GM19239 (cell line): ENCODE data around the gene HSPA12B.

Source experiments
- DNase-seq: peaks from one replicate; pipeline ENCODE4 v3.0.0; 2011; ENCODE audit warnings: low spot score; ENCODE audit not compliant: insufficient read length
- FAIRE-seq: peaks from 2 replicates; lab custom pipeline; 2011; peaks lifted over from hg19 to GRCh38; lab: Jason Lieb, UNC

Gene HSPA12B

DNA sequence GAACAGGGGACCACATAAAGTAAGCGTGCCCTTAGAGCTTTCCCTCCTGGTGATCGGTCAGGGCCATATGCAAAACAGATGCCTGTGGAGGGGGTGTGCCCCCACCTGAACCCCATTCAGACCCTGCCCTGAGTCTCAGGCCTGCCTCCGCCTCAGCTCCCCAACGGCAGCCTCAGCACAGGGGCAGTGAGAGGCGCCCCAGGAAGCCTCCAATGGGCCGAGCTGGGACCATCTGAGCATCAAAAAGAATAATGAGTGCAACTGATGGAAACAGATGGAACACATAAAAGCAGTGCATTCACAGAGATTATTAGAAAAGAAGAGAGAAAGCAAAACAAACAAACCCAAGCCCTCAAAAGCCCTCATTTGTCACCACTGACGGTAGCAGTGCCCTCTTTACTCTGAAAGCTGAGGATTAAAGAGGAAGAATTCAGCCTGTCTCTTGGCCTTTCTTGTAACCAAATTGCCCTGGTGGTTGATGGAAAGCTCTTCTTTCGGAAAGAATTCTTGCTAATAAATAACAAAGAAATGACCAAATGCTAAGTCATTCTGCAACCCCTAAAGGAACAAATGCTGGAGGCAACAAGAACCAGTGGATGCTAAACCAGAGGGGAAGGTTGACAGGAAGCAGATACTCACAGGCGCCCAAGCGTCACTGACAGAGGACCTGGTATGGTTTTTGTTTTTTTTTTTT, 28.3 kb downstream of the HSPA12B start:
- no peak for DNase-seq
- FAIRE-seq = peak; percentile 86

- DNase-seq (no peak), FAIRE-seq (no peak)
These were observed 31.5 kb downstream of the HSPA12B start for GRCh38 chr20:3763671-3764601.

- FAIRE-seq (no peak), DNase-seq (no peak)
These were observed 32.2 kb downstream of the HSPA12B start for GRCh38 chr20:3764659-3765058.

DNA sequence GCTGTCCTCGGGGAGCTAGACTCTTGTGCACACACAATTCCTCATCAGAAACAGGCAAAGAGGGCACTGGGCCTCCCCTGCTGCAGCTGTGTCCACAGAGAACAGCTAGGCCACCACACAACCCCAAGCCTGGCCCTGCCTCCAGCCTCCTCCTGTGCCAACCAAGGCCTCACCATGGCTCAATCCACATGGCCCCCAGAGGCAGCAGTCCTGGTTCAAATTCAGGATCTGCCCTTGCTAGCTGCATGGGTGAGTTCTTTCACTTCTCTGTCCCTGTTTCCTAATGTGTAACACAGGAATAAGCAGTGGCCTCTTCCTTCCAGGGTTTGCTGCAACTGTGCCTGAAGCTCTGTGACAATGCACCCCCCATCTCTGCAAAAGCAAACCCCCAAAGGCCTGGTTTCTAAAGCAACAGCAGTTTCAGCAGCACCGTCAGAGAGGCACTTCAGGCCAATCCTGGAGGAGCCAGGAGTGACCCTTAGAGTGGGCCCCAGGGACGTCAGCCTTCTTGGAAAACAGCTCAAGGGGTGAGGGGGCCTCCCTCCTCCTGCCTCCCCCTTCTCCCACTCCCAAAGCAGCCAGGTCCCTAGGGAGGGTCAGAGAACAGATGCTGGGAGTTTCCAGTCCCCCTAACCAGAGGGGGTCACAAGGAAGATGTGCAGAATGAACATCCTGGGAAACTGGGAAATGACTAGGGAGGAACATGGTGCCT, 32.8 kb downstream of the HSPA12B start:
- FAIRE-seq (no peak), DNase-seq (no peak)

GRCh38 chr20:3766422-3767109, 34.1 kb downstream of the HSPA12B start:
- DNase-seq = no peak
- FAIRE-seq = no peak

DNA sequence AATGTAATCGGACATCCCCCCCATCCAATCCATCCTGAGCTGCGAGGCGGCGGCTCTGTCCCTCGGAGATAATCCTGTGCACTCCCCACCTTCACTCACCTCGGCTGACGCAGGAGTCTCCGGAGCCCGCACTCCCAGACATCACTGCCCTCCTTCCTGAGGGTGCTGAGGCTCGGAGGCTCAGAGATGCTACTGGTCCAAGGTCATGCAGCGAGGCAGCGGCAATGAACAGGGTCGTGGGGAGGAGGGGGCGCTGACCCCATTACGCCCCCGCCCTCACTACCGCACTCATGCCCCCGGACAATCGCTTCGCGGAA, 34.6 kb downstream of the HSPA12B start:
- FAIRE-seq = no peak
- DNase-seq = no peak

DNA sequence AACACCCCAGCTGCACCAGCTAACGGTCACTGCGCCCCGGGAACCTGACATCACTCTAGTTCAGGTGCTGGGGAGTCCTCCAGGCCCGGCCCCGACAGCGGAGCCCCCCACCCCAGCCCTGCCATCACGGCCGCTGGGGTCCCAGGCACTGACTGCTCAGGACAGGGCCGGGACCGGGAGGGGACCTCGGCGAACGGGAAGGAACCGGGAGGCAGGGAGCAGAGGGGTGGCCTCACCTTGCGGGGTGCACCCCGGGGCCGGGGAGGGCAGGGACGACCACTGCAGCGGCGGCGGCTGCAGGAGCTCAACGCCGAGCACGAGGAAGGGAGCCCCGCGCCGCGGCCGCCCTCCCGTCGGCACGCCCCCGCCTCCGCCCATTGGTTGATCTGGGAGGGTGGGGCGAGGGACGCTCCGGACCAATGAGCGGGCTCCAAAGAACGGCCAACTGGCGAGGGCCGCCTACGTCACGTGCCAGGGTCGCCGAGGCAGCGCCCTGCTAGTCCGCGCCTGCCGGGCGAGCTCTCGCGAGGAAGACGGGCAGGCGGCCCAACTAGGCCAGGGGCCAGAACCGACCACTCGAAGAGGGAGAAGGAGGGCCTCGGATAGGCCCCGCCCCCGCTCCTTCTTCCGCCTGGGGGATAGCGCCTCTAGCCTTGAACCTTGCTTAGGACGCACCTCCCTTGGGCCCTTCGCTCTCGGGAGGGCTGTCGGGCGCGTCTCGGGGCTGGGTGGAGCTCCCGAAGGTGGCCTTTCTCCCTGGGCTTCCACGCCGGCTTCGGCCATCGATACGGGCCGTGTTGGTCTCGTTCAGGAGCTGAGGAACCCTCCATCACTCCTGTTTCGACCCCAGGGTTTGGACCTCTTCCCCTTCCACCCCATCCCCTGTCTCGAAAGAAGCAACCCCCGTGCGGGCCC, 35.2 kb downstream of the HSPA12B start, which contains the start of gene ADISSP:
ADISSP (minus strand) TSS at position 327 of the 915 bp plus-strand sequence. CDS start 7,653 bp downstream, outside the sequence.
- DNase-seq (peak; percentile 98), FAIRE-seq (peak; percentile 98)

DNA sequence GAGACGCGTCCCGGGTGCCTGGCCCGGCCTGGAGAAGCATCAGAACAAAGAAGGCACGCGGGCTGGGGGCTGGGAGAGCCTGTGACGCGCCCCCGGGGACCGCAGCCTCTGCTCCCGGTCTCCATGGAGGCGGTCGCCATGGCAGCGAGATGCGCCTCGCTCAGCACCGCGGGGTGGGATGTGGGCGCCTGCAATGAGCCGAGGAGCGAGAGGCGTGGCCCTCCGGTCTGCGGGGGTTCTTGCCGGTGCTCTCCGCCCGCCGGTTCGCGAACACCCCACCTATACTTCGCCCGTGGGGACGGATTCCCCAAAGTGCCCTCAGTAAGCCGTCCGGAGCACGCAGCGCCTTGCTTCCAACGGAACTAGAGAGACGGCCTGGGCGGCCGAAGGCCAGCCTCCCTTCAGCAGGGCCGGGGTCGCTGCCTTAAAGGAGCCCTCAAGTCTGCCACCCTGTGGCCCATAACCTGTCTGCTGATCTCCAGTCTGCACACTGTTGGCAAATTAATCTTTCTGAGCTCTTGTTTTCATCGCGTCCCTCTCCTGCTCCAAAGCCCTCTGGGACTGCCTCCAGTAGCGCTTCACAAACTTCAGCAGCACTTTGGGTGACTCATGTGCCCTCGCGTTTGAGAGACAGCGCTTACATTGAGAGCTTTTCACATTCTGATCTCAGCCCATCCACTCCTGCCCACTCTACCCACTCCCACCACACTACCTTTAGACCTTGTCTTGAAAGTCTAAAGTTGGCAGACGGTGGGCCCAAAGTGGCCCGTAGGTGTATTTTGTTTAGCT, 36.1 kb downstream of the HSPA12B start:
- FAIRE-seq = peak; percentile 89
- DNase-seq = no peak

DNA sequence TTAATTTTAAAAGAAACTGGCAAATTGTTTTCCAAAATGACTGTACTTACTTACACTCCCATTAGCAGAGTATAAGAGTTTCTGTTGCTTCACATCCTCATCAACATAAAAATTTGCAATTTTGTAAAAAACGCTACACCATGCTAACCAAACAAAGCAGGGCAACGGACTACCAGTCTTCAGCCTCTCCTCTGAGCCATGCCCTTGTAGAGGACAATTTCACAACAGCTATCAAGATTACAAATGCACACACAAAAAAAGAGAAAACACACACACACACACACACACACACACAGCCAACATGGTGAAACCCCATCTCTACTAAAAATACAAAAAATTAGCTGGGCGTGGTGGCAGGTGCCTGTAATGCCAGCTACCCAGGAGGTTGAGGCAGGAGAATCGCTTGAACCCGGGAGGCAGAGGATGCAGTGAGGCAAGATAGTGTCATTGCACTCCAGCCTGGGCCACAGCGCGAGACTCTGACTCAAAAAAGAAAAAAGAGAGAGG, 39.1 kb downstream of the HSPA12B start:
- DNase-seq (no peak), FAIRE-seq (no peak)

DNA sequence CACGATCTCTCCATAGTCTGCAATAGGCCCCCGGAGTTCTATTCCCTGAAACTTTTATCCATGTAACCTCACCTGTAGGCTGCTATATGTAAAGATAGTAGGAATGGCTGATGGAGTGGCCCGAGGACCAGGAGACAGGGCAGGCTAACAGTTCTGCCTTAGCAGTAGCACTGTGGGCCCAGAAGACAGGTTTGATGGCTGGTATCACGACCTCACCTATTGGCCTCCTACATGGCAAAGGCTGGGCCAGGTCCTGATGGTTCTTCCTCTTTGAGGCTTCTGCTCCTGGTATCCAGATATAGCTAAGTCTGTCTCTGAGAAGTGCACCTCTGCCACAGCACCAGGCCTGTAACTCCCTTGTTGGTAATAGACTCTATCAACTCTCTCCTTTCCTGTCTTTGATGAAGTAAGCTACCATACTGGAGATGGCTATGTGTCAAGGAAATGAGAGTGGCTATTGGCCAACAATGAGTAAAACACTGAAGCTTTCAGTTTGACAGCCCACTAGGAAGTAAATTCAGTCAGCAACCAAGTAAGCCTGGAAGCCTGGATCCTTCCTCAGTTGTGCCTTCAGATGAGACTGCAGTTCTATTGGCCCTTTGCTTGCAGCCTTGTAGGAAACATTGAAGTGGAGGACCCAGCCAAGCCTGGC, 43.1 kb downstream of the HSPA12B start:
- FAIRE-seq = no peak
- no peak for DNase-seq

GRCh38 chr20:3777381-3777715, 44.9 kb downstream of the HSPA12B start:
- no peak for DNase-seq
- peak; percentile 45 for FAIRE-seq

- FAIRE-seq (no peak), DNase-seq (no peak)
These were observed 45.5 kb downstream of the HSPA12B start for GRCh38 chr20:3777716-3778629.

- FAIRE-seq (no peak), DNase-seq (no peak)
These were observed 46.5 kb downstream of the HSPA12B start for GRCh38 chr20:3778976-3779375.

DNA sequence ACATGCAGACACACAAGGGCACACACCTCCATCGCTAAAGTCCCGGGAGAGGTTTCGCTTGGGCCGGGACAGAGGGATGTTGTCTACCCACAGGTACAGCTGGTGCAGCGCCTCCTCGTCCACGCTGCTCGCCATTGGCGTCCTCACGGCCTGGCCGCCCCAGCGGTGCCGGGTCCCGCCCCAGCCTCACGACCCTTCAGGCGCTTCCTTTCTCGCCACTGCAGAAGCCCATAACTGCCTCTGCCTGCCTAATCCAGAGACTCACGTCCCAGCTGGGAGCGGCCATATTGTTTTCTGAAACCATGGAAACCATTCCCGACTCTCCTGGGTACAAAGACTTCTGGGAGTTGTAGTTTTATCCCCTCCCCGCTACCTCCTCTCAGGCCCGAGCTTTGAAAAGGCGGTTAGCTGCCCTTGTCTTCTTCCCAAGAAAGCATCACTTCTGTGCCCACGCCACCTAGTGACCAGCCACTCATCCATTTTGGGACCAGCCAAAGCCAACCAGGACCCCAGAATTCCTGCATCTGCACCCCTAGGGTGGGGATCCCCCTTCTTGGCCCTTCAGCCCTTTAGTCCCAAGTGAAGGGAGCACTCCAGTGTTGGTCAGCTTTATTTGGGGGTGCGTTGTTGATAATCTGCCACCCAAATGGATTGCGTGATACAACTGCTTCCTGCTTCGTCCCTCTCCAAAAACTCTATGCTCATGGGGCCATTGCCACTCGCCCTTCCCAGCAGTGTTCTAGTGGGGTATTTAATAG, 48.8 kb downstream of the HSPA12B start, which contains the start of gene SPEF1:
SPEF1 (minus strand) TSS at position 296 of the 758 bp plus-strand sequence; CDS start at position 135, 161 bp downstream.
- peak; percentile 92 for FAIRE-seq
- peak; percentile 94 for DNase-seq

DNA sequence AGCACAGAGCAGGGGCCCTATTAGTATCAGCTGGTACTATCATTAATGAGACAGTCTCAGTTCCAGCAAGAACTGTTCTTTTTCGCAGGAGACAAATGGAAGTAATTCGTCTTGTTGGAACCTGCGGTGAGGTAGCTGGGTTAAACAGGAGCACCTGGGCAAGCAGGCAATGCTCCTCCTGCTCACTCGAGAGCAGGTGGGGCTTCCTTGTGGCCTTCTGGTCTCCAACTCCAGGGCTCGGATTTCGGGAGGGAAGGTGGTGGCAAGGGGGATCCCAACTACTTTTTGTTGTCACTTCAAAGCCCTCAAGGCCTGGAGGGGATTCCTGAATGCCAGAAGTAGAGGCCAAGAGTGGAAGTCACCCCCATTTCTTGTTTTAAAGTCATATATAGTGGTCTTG, 50.1 kb downstream of the HSPA12B start:
- no peak for FAIRE-seq
- DNase-seq = no peak

DNA sequence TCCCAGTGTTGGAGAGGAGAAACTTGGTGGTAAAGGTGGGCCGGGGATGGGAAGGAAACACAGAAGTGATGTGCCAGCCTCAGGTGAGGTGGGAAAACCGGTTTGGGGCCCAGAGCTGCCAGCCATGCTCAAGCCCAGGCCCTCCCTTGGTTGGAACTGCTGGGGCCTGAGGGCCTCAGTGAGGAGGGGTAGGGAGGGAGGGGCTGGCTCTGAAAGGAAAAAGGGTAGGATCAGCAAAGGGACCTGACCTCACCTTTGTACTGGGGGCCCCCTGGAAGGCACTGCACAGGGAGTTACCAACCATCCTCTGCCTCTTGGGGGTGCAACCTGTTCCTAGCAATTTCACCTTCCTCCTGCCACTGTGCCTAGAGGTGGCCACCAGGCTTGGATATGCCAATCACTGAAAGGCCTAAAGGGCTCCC, 50.6 kb downstream of the HSPA12B start:
- DNase-seq (no peak), FAIRE-seq (no peak)
